PC-9 (cell line): Measurements from ENCODE around the gene NUDT13. TPM values are rescaled to one million over a fixed set of nuclear protein-coding genes. Genes with fewer than 3 reads are reported as not detected.

ENCODE experiments used
- BruUV-seq: library from RNA; stranded (reverse); fragments of 400-500 nt; replicated peaks from 2 replicates; lab custom pipeline; 2021; lab: Mats Ljungman, UMichigan
- CTCF ChIA-PET: fragments of 300-600 bp; sonication (Branson Sonifier 250); formaldehyde crosslinking; loops from one replicate; lab custom pipeline; 2022; ENCODE audit warnings: antibody characterized with exemption; lab: Charles Lee
- POLR2A ChIA-PET: fragments of 300-600 bp; sonication (Branson Sonifier 250); formaldehyde crosslinking; loops from one replicate; lab custom pipeline; 2022; ENCODE audit warnings: antibody characterized with exemption; ENCODE audit not compliant: unreplicated experiment; lab: Charles Lee
- DNase-seq, 2 experiments: peaks; one replicate each; pipeline versions ENCODE4 v3.0.0 to v3.0.0-alpha.2; 2015 to 2022; ENCODE audit warnings: mixed read lengths in 1 of 2
- H2AFZ ChIP-seq: fragments of 200-600 bp; sonication (generic); 2 replicates; pipeline ENCODE4 v1.8.1; 2017; ENCODE audit warnings: antibody characterized with exemption
- H3F3A ChIP-seq: fragments of 200-600 bp; sonication (generic); 2 replicates; pipeline ENCODE4 v1.8.1; 2017; ENCODE audit warnings: antibody characterized with exemption, mild to moderate bottlenecking, low read depth; ENCODE audit not compliant: insufficient read depth
- H3K27ac ChIP-seq: fragments of 200-600 bp; sonication (generic); 2 replicates; pipeline ENCODE4 v1.6.1; 2016; ENCODE audit warnings: mixed run types
- H3K27me3 ChIP-seq: fragments of 200-600 bp; sonication (generic); 2 replicates; pipeline ENCODE4 v1.6.1; 2016; ENCODE audit warnings: low read depth, mixed run types; ENCODE audit not compliant: insufficient read depth
- H3K36me3 ChIP-seq: fragments of 200-600 bp; sonication (generic); 2 replicates; pipeline ENCODE4 v1.6.1; 2016; ENCODE audit warnings: low read depth, mixed run types
- H3K4me1 ChIP-seq: fragments of 200-600 bp; sonication (generic); replicated peaks from 2 replicates; pipeline ENCODE4 v1.6.1; 2016; ENCODE audit warnings: mixed run types; ENCODE audit not compliant: insufficient read depth
- H3K4me2 ChIP-seq: fragments of 200-600 bp; sonication (generic); 2 replicates; pipeline ENCODE4 v1.6.1; 2017; ENCODE audit warnings: mixed run types
- H3K4me3 ChIP-seq: fragments of 200-600 bp; sonication (generic); 2 replicates; pipeline ENCODE4 v1.6.1; 2016; ENCODE audit warnings: mixed run types
- H3K79me2 ChIP-seq: fragments of 200-600 bp; sonication (generic); 2 replicates; pipeline ENCODE4 v1.6.1; 2017; ENCODE audit warnings: low read depth, mixed run types
- H3K9me2 ChIP-seq: fragments of 200-600 bp; sonication (generic); 2 replicates; pipeline ENCODE4 v1.8.1; 2017; ENCODE audit warnings: mild to moderate bottlenecking; ENCODE audit not compliant: insufficient read depth
- H3K9me3 ChIP-seq: fragments of 200-600 bp; sonication (generic); 2 replicates; pipeline ENCODE4 v1.8.1; 2016; ENCODE audit warnings: low read depth; ENCODE audit not compliant: insufficient read depth
- H4K20me1 ChIP-seq: fragments of 200-600 bp; sonication (generic); 2 replicates; pipeline ENCODE4 v1.8.1; 2017; ENCODE audit not compliant: insufficient read depth
- CTCF ChIP-seq: fragments of 200-600 bp; sonication (generic); conservative IDR thresholded peaks from 2 replicates; pipeline ENCODE4 v1.6.1; 2017; ENCODE audit warnings: mixed run types, antibody characterized with exemption, mild to moderate bottlenecking, moderate library complexity
- EZH2 ChIP-seq: fragments of 200-600 bp; sonication (generic); IDR thresholded peaks from 2 replicates; pipeline ENCODE4 v1.8.0; 2017; ENCODE audit warnings: antibody characterized with exemption, low read depth
- intact Hi-C: fragments of 100-400 bp; cut with micrococcal nuclease; formaldehyde crosslinking; loops from one replicate; pipeline ENCODE4 v1.10.0; 2022; ENCODE audit not compliant: unreplicated experiment
- total RNA-seq: library from RNA; stranded (reverse); gene quantifications from 2 replicates; pipeline ENCODE4 v1.2.3, GENCODE V29; 2021

NUDT13 gene
- total RNA-seq, 1 experiment from 2014 or later, result 5.2 TPM

GRCh38 chr10:73061743-73062142, 48.5 kb upstream of the NUDT13 start:
- H3K27ac ChIP-seq, result no peak overlapping the region
- no TSS peak for BruUV-seq
- H4K20me1 ChIP-seq, result no peaks in the 10 kb centered on the region
- H3K4me3 ChIP-seq, result no peak overlapping the region
- no peak overlapping the region for H2AFZ ChIP-seq
- H3K27me3 ChIP-seq, result no peaks in the 10 kb centered on the region
- no peak overlapping the region for H3K4me2 ChIP-seq
- no peaks in the 10 kb centered on the region for H3K9me3 ChIP-seq
- H3K36me3 ChIP-seq, result no peaks in the 10 kb centered on the region
- TF ChIP-seq EZH2, result no peak
- TF ChIP-seq CTCF, result no peak
- ChIA-PET CTCF (interaction anchor here (0.6 kb wide), 2 partner anchors 659 to 806 kb away, joined by 3 to 11 read pairs; no protein-coding TSS in a partner anchor), POLR2A (no interaction called here)
- H3K9me2 ChIP-seq, result no peaks in the 10 kb centered on the region
- H3F3A ChIP-seq, result peaks cover 4% of the 10 kb centered on the region; the same call in 1 of the 2 replicates
- H3K4me1 ChIP-seq, result no peaks in the 10 kb centered on the region
- no peak for DNase-seq
- no peaks in the 10 kb centered on the region for H3K79me2 ChIP-seq
- intact Hi-C loops, result loop anchor here (1.0 to 10.0 kb wide), 4 partner anchors 184 to 697 kb away; partner anchors contain the start of gene MCU

DNA sequence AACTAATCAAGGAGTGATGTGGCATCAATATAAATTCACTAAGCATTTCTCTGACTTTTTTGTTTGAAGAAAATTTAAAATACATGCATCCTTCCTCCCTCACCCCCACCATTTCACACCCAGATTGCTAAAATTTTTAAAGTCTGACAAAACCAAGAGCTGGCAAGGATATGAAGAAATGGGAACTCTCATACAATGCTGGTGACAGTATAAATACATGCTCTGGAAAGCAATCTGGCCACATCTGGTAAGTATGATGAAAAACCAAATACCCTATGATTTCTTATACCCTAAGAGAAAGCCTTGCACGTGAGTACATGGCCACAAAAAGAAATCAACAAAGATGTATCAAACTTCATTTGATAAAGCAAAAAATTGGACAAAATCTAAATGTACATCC, 44.8 kb upstream of the NUDT13 start:
- Histone ChIP-seq H3K36me3 (peaks cover 16% of the 10 kb centered on the region), H3K9me3 (no peaks in the 10 kb centered on the region), H3K27me3 (no peaks in the 10 kb centered on the region), H4K20me1 (no peaks in the 10 kb centered on the region), H3K9me2 (no peaks in the 10 kb centered on the region), H3F3A (peaks cover 4% of the 10 kb centered on the region; the same call in 1 of the 2 replicates), H3K4me1 (no peaks in the 10 kb centered on the region), H2AFZ (no peak overlapping the region), H3K4me3 (no peak overlapping the region), H3K79me2 (no peaks in the 10 kb centered on the region), H3K4me2 (no peak overlapping the region), H3K27ac (no peak overlapping the region)
- BruUV-seq, result no TSS peak
- TF ChIP-seq CTCF (no peak), EZH2 (no peak)
- CTCF ChIA-PET, result interaction anchor here (0.6 kb wide), 1 partner anchor 1059 kb away, joined by 6 read pairs; no protein-coding TSS in a partner anchor
- no peak for DNase-seq
- POLR2A ChIA-PET, result no interaction called here
- intact Hi-C loops, result loop anchor here (10.0 kb wide), 1 partner anchor 371 kb away; the partner anchor contains the start of gene MCU

- H3F3A ChIP-seq, result no peaks in the 10 kb centered on the region; the same call in 1 of the 2 replicates
- no peaks in the 10 kb centered on the region for H3K9me2 ChIP-seq
- no peaks in the 10 kb centered on the region for H3K79me2 ChIP-seq
- no peaks in the 10 kb centered on the region for H3K4me1 ChIP-seq
- peaks cover 5% of the 10 kb centered on the region; the same call in 1 of the 2 replicates for H3K36me3 ChIP-seq
- intact Hi-C loops, result no loop called here
- ChIA-PET CTCF (no interaction called here), POLR2A (interaction anchor here (0.6 kb wide), 1 partner anchor 168 kb away, joined by 3 read pairs; no protein-coding TSS in a partner anchor)
- H3K27ac ChIP-seq, result no peak overlapping the region
- no peak overlapping the region for H3K4me2 ChIP-seq
- no TSS peak for BruUV-seq
- no peak overlapping the region for H3K4me3 ChIP-seq
- H2AFZ ChIP-seq, result no peak overlapping the region
- no peaks in the 10 kb centered on the region for H3K27me3 ChIP-seq
- H4K20me1 ChIP-seq, result no peaks in the 10 kb centered on the region
- TF ChIP-seq EZH2, result no peak
- TF ChIP-seq CTCF, result no peak
- H3K9me3 ChIP-seq, result no peaks in the 10 kb centered on the region
- no peak for DNase-seq
Observed at GRCh38 chr10:73073627-73074026, 36.6 kb upstream of the NUDT13 start.
